Measurements from ENCODE around the gene SEC62. TPM values are rescaled to one million over a fixed set of nuclear protein-coding genes. Genes with fewer than 3 reads are reported as not detected.

SEC62 gene
- total and polyA plus RNA-seq, 2 of the 4 experiments (the other 2 are of a cell fraction) = 33.2 to 36.6 TPM

DNA sequence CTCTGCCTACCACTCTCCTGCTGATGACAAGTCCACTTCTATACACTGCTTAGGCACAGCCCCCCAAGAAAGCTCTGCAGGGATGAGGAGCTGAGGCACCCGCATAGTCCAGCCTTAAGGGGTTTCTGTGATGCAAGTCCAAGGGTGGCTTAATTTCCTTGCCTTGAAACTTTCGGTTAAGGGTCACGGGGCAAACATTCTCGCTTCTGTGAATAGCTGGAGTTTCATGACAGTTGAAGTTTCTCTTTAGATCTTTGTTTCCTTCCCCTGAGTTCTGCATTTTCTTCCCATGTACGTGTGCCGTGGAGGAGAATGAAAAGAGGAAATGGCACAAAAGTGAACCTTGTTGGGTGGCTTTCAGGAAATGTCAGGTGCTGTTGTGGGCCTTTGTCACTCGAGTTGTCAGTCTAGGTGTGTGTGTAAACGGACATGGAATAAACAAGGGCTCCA is 78.2 kb downstream of the SEC62 start:
- Histone ChIP-seq H3K4me2 (ENCODE audit: low read depth, low read length) (no peak overlapping the region), H3K9me3 (ENCODE audit: control insufficient read depth, insufficient read depth, low read length) (no peaks in the 10 kb centered on the region), H3K56ac (ENCODE audit: extremely low read depth, insufficient read depth, low read length) (no peak overlapping the region), H3K14ac (replicated peaks; ENCODE audit: low read depth, low read length) (no peak overlapping the region), H2AK9ac (replicated peaks; ENCODE audit: low read depth, low read length, poor library complexity) (no peak overlapping the region), H3K4me3 (ENCODE audit: insufficient read depth, low read depth, low read length) (no peak overlapping the region), H4K91ac (ENCODE audit: insufficient read depth, low read depth, low read length) (no peak overlapping the region), H3K9me1 (ENCODE audit: insufficient read depth, low read length) (no peaks in the 10 kb centered on the region), H2BK15ac (ENCODE audit: low read depth, low read length) (no peak overlapping the region), H3K18ac (ENCODE audit: low read depth, low read length) (no peak overlapping the region), H2BK120ac (ENCODE audit: low read depth, low read length) (no peak overlapping the region), H3K9ac (ENCODE audit: low read depth, low read length) (no peak overlapping the region), H2BK20ac (ENCODE audit: low read depth, low read length) (no peak overlapping the region), H4K8ac (ENCODE audit: low read depth in 2 of 2, low read length in 2 of 2) (no peak overlapping the region), H3K23ac (ENCODE audit: low read depth, low read length) (no peak overlapping the region), H4K5ac (ENCODE audit: low read depth, low read length) (no peak overlapping the region), H3K27ac (ENCODE audit: insufficient read depth, low read length) (no peak overlapping the region), H3K79me1 (ENCODE audit: low read depth in 1 of 2, low read length in 2 of 2) (no peaks in the 10 kb centered on the region), H2BK5ac (ENCODE audit: low read depth, low read length, poor library complexity, severe bottlenecking) (no peak overlapping the region), H3K36me3 (ENCODE audit: control insufficient read depth, insufficient read depth, low read length) (no peaks in the 10 kb centered on the region), H4K20me1 (ENCODE audit: insufficient read depth, low read length) (no peaks in the 10 kb centered on the region), H2AFZ (replicated peaks; ENCODE audit: low read length, poor library complexity) (no peak overlapping the region), H3K27me3 (ENCODE audit: control insufficient read depth, insufficient read depth, low read length) (peaks cover 18% of the 10 kb centered on the region), H3K4me1 (ENCODE audit: control insufficient read depth, insufficient read depth, low read length) (no peaks in the 10 kb centered on the region), H3K4ac (ENCODE audit: low read depth, low read length) (no peak overlapping the region), H2AK5ac (ENCODE audit: low read depth, low read length) (no peak overlapping the region)
- in situ Hi-C loops (cut with MboI; ENCODE audit: low sequenced_read_pairs) (no loop called here), intact Hi-C loops (cut with micrococcal nuclease) (no loop called here), dilution Hi-C loops (cut with HindIII; ENCODE audit: low sequenced_read_pairs, unreplicated experiment) (no loop called here)
- ATAC-seq (ENCODE audit: low read depth) = no peak
- WGBS, 2 experiments (ENCODE audit: extremely low coverage in 2 of 2, insufficient read length in 1 of 2) = no CpG with 5 or more reads among the region's 8 CpGs
- TF ChIP-seq, protein P1, sequence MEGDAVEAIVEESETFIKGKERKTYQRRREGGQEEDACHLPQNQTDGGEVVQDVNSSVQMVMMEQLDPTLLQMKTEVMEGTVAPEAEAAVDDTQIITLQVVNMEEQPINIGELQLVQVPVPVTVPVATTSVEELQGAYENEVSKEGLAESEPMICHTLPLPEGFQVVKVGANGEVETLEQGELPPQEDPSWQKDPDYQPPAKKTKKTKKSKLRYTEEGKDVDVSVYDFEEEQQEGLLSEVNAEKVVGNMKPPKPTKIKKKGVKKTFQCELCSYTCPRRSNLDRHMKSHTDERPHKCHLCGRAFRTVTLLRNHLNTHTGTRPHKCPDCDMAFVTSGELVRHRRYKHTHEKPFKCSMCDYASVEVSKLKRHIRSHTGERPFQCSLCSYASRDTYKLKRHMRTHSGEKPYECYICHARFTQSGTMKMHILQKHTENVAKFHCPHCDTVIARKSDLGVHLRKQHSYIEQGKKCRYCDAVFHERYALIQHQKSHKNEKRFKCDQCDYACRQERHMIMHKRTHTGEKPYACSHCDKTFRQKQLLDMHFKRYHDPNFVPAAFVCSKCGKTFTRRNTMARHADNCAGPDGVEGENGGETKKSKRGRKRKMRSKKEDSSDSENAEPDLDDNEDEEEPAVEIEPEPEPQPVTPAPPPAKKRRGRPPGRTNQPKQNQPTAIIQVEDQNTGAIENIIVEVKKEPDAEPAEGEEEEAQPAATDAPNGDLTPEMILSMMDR (conservative IDR thresholded peaks at IDR 0.05; ENCODE audit: low read depth, low read length) = no peak
- no peak for TF ChIP-seq CEBPB (IDR thresholded peaks at IDR 0.05; ENCODE audit: low read depth, low read length)
- no peak for TF ChIP-seq NFE2L2 (IDR thresholded peaks at IDR 0.05; ENCODE audit: low read depth, low read length)
- no peak for TF ChIP-seq CHD1 (IDR thresholded peaks at IDR 0.05; ENCODE audit: low read depth, low read length)
- TF ChIP-seq, protein P2, sequence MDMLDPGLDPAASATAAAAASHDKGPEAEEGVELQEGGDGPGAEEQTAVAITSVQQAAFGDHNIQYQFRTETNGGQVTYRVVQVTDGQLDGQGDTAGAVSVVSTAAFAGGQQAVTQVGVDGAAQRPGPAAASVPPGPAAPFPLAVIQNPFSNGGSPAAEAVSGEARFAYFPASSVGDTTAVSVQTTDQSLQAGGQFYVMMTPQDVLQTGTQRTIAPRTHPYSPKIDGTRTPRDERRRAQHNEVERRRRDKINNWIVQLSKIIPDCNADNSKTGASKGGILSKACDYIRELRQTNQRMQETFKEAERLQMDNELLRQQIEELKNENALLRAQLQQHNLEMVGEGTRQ (IDR thresholded peaks at IDR 0.05; ENCODE audit: low read depth, low read length) = no peak
- no peak for TF ChIP-seq MXI1 (IDR thresholded peaks at IDR 0.05; ENCODE audit: borderline replicate concordance, low read depth, low read length)
- TF ChIP-seq RCOR1 (IDR thresholded peaks at IDR 0.05; ENCODE audit: insufficient replicate concordance, low read length) = no peak
- TF ChIP-seq SMC3 (IDR thresholded peaks at IDR 0.05; ENCODE audit: low read depth, low read length) = no peak
- no peak for TF ChIP-seq POLR2A (IDR thresholded peaks at IDR 0.05; ENCODE audit: low read depth, low read length)
- no peak for TF ChIP-seq BHLHE40 (IDR thresholded peaks at IDR 0.05; ENCODE audit: low read depth, low read length)
- TF ChIP-seq RFX5 (IDR thresholded peaks at IDR 0.05; ENCODE audit: low read depth, low read length) = no peak
- no peak for TF ChIP-seq RAD21 (IDR thresholded peaks at IDR 0.05; ENCODE audit: low read length)
- no TSS peak for BruUV-seq (replicated peaks)
- ChIA-PET CTCF (no interaction called here), POLR2A (ENCODE audit: unreplicated experiment) (no interaction called here)
- DNase-seq = no peak
